GM18505 (cell line): Measurements from ENCODE around the gene TMCC1.
"Not testable (repeated sequence)": the region's sequence is repeated elsewhere in the genome, so short reads cannot be mapped to it uniquely, and the experiment has no call there.

Experiments
- ATAC-seq: cut with Tn5 transposase; IDR thresholded peaks from one replicate; pipeline ENCODE4 v1.9.1; 2021; ENCODE audit not compliant: unreplicated experiment
- POLR2A ChIP-seq: IDR thresholded peaks from 4 replicates; pipeline ENCODE4 v1.6.1; 2011; ENCODE audit warnings: borderline replicate concordance; ENCODE audit not compliant: insufficient read depth, insufficient read length; ENCODE audit errors: extremely low read depth

Gene TMCC1

DNA sequence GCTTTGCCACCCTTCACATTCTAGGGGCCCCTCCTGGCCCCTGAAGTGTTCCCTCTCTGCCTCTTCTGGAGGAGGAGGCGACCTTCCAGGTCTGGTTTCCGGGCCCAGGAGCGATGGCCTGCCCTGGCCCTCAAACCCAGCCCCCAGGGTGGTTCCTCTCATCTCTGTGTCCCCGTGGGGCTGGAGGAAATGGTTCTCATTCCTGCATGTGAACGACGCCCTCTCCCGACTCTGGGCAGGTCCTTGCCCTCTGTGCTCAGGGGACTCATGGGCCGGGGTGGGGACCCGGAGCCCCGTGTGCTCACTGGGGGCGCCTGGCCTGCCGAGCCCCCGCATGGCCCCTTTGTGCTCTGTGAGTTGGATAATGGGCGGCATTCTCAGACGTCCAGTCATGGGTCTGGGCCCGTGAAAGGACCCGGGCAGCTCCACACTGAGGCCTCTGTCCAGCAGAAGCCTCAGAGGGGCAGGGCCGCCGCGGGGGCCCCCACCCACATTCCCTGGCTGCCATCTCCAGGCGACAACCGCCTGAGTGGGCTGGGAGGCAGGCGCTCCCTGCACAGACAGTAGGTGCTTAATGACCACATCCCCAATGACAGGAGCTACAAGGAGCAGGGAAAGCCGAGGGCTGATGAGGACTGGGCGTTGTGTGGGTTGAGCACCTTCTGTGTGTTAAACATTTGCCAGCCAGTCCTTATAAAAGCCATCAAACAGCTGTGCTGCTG is 281.5 kb downstream of the TMCC1 start:
- no peak for ATAC-seq
- no peak for TF ChIP-seq POLR2A

DNA sequence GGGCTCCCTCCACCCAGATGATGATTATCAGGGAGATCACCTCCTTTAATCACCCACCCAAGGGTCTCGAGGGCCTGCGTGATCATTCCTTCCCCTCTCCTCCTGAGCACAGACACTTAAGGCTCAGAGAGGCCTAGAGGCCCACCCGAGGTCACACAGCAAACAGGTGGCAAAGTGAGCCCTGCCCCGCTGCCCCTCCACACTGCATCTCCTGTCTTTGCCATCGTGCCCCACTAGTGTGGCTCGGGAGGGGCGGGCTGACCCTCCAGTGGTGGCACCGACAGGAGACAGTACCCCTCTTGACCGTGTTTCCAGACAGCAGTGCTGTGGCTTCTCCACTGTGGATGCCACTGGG is 282.1 kb downstream of the TMCC1 start:
- ATAC-seq = no peak
- no peak for TF ChIP-seq POLR2A

GRCh38 chr3:129610794-129611445 is 282.6 kb downstream of the TMCC1 start:
- ATAC-seq = not testable (repeated sequence)

- no peak for ATAC-seq
- no peak for TF ChIP-seq POLR2A
Measured at GRCh38 chr3:129610276-129610675, 283.2 kb downstream of the TMCC1 start.

GRCh38 chr3:129609591-129610182 is 283.8 kb downstream of the TMCC1 start:
- ATAC-seq = no peak
- no peak for TF ChIP-seq POLR2A

DNA sequence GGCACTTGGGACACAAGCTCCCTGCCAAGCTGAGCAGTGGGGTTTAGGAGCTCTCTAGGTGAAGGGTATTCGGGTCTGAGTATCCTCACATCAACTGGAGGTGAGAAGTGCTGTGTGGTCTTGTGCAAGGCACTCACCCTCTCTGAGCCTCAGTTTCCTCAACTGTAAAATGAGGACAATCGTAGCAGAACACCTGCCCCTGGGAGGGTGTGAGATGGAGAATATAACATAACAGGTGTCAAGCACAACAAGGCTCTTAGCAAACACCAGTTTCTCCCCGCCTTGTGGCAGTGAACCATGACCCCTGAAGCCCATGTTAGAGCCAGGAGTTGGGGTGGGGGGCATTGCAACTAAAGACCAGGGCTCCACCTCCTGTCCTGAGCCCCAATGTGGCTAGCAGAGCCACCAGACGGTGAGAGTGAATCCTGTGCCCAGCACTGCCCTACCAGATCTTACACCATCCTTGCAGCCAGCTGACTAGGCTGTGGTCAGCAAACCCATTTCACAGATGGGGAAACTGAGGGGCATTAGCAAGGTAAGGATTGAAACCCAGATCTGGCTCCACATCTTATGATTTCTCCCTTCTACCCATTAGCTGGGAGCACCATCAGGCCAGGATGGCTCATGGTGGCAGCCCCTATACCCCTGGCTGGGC is 284.4 kb downstream of the TMCC1 start:
- no peak for TF ChIP-seq POLR2A
- ATAC-seq = no peak

GRCh38 chr3:129608087-129608935 is 285.2 kb downstream of the TMCC1 start:
- TF ChIP-seq POLR2A = no peak
- no peak for ATAC-seq

- no peak for TF ChIP-seq POLR2A
- ATAC-seq = no peak
Measured at GRCh38 chr3:129607391-129608068, 286.0 kb downstream of the TMCC1 start.

DNA sequence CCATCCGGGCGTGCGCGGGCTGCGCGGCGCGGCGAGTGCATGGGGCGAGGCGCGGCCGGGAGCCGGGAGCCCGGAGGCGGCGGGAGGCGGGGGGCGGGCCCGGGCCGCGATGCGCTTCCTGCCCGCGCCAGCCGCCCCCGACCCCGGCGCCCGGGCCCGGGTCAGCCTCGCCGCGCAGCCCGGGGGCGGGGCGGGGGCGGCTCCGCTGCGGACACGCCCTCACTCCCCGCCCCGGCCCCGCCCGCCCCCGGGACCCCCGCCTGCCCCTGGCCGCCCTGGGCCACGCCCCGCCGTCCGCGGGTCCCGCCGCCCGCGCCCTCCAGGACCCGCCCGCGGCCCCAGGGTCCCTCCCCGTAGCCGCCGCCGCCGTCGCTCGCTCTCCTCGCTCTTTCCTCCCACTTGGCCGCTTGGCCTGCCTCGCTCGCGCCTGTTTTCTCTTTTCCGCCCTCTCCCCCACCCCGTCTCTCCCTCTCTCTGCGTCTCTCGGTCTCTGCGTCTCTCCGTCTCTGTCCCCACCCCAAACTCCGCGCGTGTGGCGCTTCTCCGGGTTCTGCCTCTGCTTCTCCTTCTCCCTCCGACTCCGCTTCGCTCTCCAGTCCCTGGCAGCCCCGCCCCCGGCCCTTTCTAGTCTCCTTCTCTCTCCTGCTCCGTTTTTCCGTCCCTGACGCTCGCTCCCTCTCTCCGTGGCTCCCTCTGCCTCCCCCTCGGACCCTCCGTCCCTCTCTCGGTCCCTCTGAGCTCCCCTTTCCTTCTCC is 286.7 kb downstream of the TMCC1 start, which contains the start of gene PLXND1:
PLXND1 (minus strand) TSS at position 41 of the 755 bp plus-strand sequence; CDS start at position 4, 37 bp downstream.
- TF ChIP-seq POLR2A = no peak
- no peak for ATAC-seq

GRCh38 chr3:129605922-129606635 is 287.4 kb downstream of the TMCC1 start:
- no peak for ATAC-seq
- no peak for TF ChIP-seq POLR2A

GRCh38 chr3:129605203-129605921 is 288.1 kb downstream of the TMCC1 start:
- no peak for ATAC-seq
- no peak for TF ChIP-seq POLR2A

DNA sequence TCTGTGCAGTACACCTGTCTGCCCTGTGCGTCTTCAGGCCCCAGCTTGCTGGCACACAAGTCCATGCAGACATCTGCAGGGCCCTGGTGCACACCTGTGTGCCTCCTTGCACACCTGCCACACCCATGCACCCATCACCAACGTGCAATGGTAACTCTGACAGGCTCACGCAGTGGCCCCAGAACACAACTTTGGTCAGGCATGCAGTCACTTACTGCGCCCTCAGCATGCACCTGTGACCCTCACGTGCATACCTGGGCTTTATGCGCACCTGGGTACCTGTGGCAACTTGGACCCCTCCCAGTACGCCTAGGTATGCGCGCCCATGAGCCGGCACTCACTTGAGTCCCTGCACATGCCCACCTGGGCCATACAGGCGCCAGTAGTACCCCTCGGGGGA is 288.7 kb downstream of the TMCC1 start:
- no peak for ATAC-seq
- TF ChIP-seq POLR2A = no peak
